GM12891 (cell line): ENCODE measurements around the gene DSG4.

Experiments
- POLR2A ChIP-seq: IDR thresholded peaks from 2 replicates; pipeline ENCODE4 v1.6.1; 2011; ENCODE audit warnings: low read depth, low read length, control low read depth
- POLR2AphosphoS5 ChIP-seq: IDR thresholded peaks from 2 replicates; pipeline ENCODE4 v1.6.1; 2011; ENCODE audit warnings: low read depth, low read length, control low read depth
- TAF1 ChIP-seq: IDR thresholded peaks from 2 replicates; pipeline ENCODE4 v1.6.1; 2011; ENCODE audit warnings: low read depth, low read length, control low read depth

GRCh38 chr18:31393286-31393685 is 16.7 kb downstream of the DSG4 start:
- TF ChIP-seq POLR2A, result no peak
- no peak for TF ChIP-seq POLR2AphosphoS5
- TF ChIP-seq TAF1, result no peak
